Neural progenitor cell (in vitro differentiated cells): Measurements from ENCODE around the gene ATP2B3. TPM values are rescaled to one million over a fixed set of nuclear protein-coding genes. Genes with fewer than 3 reads are reported as not detected.

Experiments
- DNase-seq: peaks from one replicate; pipeline ENCODE4 v3.0.0-alpha.2; 2016; ENCODE audit warnings: low spot score
- H2AFZ ChIP-seq: fragments of 200-600 bp; sonication (generic); replicated peaks from 2 replicates; pipeline ENCODE4 v1.6.1; 2016; ENCODE audit warnings: antibody characterized with exemption
- H3F3A ChIP-seq: fragments of 200-600 bp; sonication (generic); 2 replicates; pipeline ENCODE4 v1.6.1; 2016; ENCODE audit warnings: antibody characterized with exemption, low read depth
- H3K27ac ChIP-seq: fragments of 200-600 bp; sonication (generic); 2 replicates; pipeline ENCODE4 v1.5.1; 2016; ENCODE audit warnings: mild to moderate bottlenecking
- H3K27me3 ChIP-seq: fragments of 200-600 bp; sonication (generic); 2 replicates; pipeline ENCODE4 v1.6.1; 2016; ENCODE audit warnings: mild to moderate bottlenecking, moderate library complexity
- H3K36me3 ChIP-seq: fragments of 200-600 bp; sonication (generic); 2 replicates; pipeline ENCODE4 v1.5.1; 2016
- H3K4me1 ChIP-seq: fragments of 200-600 bp; sonication (generic); 2 replicates; pipeline ENCODE4 v1.6.1; 2016; ENCODE audit warnings: mixed run types
- H3K4me2 ChIP-seq: fragments of 200-600 bp; sonication (generic); 2 replicates; pipeline ENCODE4 v1.6.1; 2016
- H3K4me3 ChIP-seq: fragments of 200-600 bp; sonication (generic); 2 replicates; pipeline ENCODE4 v1.5.1; 2016
- H3K79me2 ChIP-seq: fragments of 200-600 bp; sonication (generic); 2 replicates; pipeline ENCODE4 v1.6.1; 2016; ENCODE audit warnings: low read depth
- H3K9ac ChIP-seq: fragments of 200-600 bp; sonication (generic); 2 replicates; pipeline ENCODE4 v1.6.1; 2016
- H3K9me3 ChIP-seq: fragments of 200-600 bp; sonication (generic); 2 replicates; pipeline ENCODE4 v1.5.1; 2016; ENCODE audit warnings: low read depth
- H4K20me1 ChIP-seq: fragments of 200-600 bp; sonication (generic); 2 replicates; pipeline ENCODE4 v1.6.1; 2016; ENCODE audit warnings: low read depth
- H3K27ac Mint-ChIP-seq: 3 replicates; pipeline ENCODE4 v1.8.0; 2021; ENCODE audit warnings: mixed read lengths
- H3K27me3 Mint-ChIP-seq: 2 replicates; pipeline ENCODE4 v1.8.0; 2022; ENCODE audit warnings: low read depth, mild to moderate bottlenecking, inconsistent platforms, moderate library complexity, mixed read lengths; ENCODE audit not compliant: insufficient read depth
- H3K36me3 Mint-ChIP-seq: 3 replicates; pipeline ENCODE4 v1.8.0; 2021; ENCODE audit warnings: mixed read lengths
- H3K4me1 Mint-ChIP-seq: 3 replicates; pipeline ENCODE4 v1.8.0; 2021; ENCODE audit warnings: mixed read lengths
- H3K4me3 Mint-ChIP-seq: 3 replicates; pipeline ENCODE4 v1.8.0; 2021; ENCODE audit warnings: mild to moderate bottlenecking, moderate library complexity, mixed read lengths
- H3K9me3 Mint-ChIP-seq: 3 replicates; pipeline ENCODE4 v1.8.0; 2020; ENCODE audit warnings: mixed read lengths
- CTCF ChIP-seq: fragments of 200-600 bp; sonication (generic); IDR thresholded peaks from 2 replicates; pipeline ENCODE4 v1.5.1; 2017; ENCODE audit warnings: antibody characterized with exemption, mild to moderate bottlenecking
- EZH2 ChIP-seq: fragments of 200-600 bp; sonication (generic); IDR thresholded peaks from 2 replicates; pipeline ENCODE4 v1.6.1; 2017; ENCODE audit warnings: antibody characterized with exemption, mild to moderate bottlenecking, moderate library complexity
- EZH2phosphoT487 ChIP-seq: fragments of 200-600 bp; sonication (generic); IDR thresholded peaks from 2 replicates; pipeline ENCODE4 v1.6.1; 2017; ENCODE audit warnings: antibody characterized with exemption
- total RNA-seq: library from RNA; depleted of rRNA; stranded (reverse); fragments of >200 nt; gene quantifications from 2 replicates; pipeline ENCODE4 v1.2.3, GENCODE V29; 2015; ENCODE audit warnings: low replicate concordance

Gene ATP2B3
- total RNA-seq, 1 donor from 2014 or later: not detected

GRCh38 chrX:153478746-153479145 lies 38.7 kb upstream of the ATP2B3 start:
- Histone ChIP-seq H3K4me2 (no peak overlapping the region), H3K79me2 (no peaks in the 10 kb centered on the region), H3K27me3 (peaks cover 22% of the 10 kb centered on the region), H3K36me3 (no peaks in the 10 kb centered on the region), H2AFZ (no peak overlapping the region), H4K20me1 (no peaks in the 10 kb centered on the region), H3F3A (no peaks in the 10 kb centered on the region), H3K9ac (no peak overlapping the region), H3K27ac (no peak overlapping the region), H3K9me3 (no peaks in the 10 kb centered on the region), H3K4me3 (no peak overlapping the region), H3K4me1 (no peaks in the 10 kb centered on the region)
- H3K9me3 Mint-ChIP-seq: peaks cover 13% of the 10 kb centered on the region
- peaks cover 7% of the 10 kb centered on the region for H3K27me3 Mint-ChIP-seq
- DNase-seq: no peak
- no peaks in the 10 kb centered on the region for H3K36me3 Mint-ChIP-seq
- H3K27ac Mint-ChIP-seq: no peak overlapping the region
- TF ChIP-seq CTCF (no peak), EZH2phosphoT487 (no peak), EZH2 (no peak)
- H3K4me1 Mint-ChIP-seq: no peaks in the 10 kb centered on the region
- H3K4me3 Mint-ChIP-seq: no peak overlapping the region

GRCh38 chrX:153481043-153481442 lies 36.4 kb upstream of the ATP2B3 start:
- Histone ChIP-seq H2AFZ (no peak overlapping the region), H3K79me2 (no peaks in the 10 kb centered on the region), H3K36me3 (no peaks in the 10 kb centered on the region), H3K27me3 (peaks cover 4% of the 10 kb centered on the region), H3F3A (no peaks in the 10 kb centered on the region), H3K4me1 (no peaks in the 10 kb centered on the region), H3K4me3 (no peak overlapping the region), H3K27ac (no peak overlapping the region), H4K20me1 (no peaks in the 10 kb centered on the region), H3K9me3 (no peaks in the 10 kb centered on the region), H3K9ac (no peak overlapping the region), H3K4me2 (no peak overlapping the region)
- H3K27me3 Mint-ChIP-seq: peaks cover 4% of the 10 kb centered on the region
- no peak overlapping the region for H3K4me3 Mint-ChIP-seq
- H3K27ac Mint-ChIP-seq: no peak overlapping the region
- peaks cover 1% of the 10 kb centered on the region for H3K36me3 Mint-ChIP-seq
- no peak for DNase-seq
- no peak for TF ChIP-seq CTCF
- TF ChIP-seq EZH2phosphoT487: no peak
- no peak for TF ChIP-seq EZH2
- H3K9me3 Mint-ChIP-seq: peaks cover 12% of the 10 kb centered on the region
- H3K4me1 Mint-ChIP-seq: peaks cover 2% of the 10 kb centered on the region

GRCh38 chrX:153482376-153483015 lies 34.9 kb upstream of the ATP2B3 start:
- no peaks in the 10 kb centered on the region for H3K36me3 ChIP-seq

More at GRCh38 chrX:153482376-153483015, 34.9 kb upstream of the ATP2B3 start:
- H3K27ac Mint-ChIP-seq: no peak overlapping the region
- no peak overlapping the region for H2AFZ ChIP-seq
- H3K4me1 Mint-ChIP-seq: peaks cover 2% of the 10 kb centered on the region
- no peak overlapping the region for H3K4me3 Mint-ChIP-seq
- DNase-seq: no peak
- no peak overlapping the region for H3K4me3 ChIP-seq
- H3K4me2 ChIP-seq: no peak overlapping the region
- H3K9me3 ChIP-seq: no peaks in the 10 kb centered on the region
- no peaks in the 10 kb centered on the region for H3K4me1 ChIP-seq
- TF ChIP-seq EZH2phosphoT487: no peak
- no peak for TF ChIP-seq CTCF
- TF ChIP-seq EZH2: no peak
- peaks cover 11% of the 10 kb centered on the region for H3K9me3 Mint-ChIP-seq
- peaks cover 2% of the 10 kb centered on the region for H3K27me3 Mint-ChIP-seq
- H3K27ac ChIP-seq: no peak overlapping the region
- H3K27me3 ChIP-seq: no peaks in the 10 kb centered on the region
- H3K36me3 Mint-ChIP-seq: peaks cover 1% of the 10 kb centered on the region
- H3K79me2 ChIP-seq: no peaks in the 10 kb centered on the region
- H4K20me1 ChIP-seq: no peaks in the 10 kb centered on the region
- H3K9ac ChIP-seq: no peak overlapping the region
- no peaks in the 10 kb centered on the region for H3F3A ChIP-seq
